Activated CD4-positive, alpha-beta memory T cell treated with anti-CD3 and anti-CD28 coated beads for 36 hours (primary cell): ENCODE data around the gene TMEM212. TPM values are rescaled to one million over a fixed set of nuclear protein-coding genes. Genes with fewer than 3 reads are reported as not detected.

Experiments
- CTCF ChIA-PET: fragments of 350-600 bp; sonication (Branson Sonifier 250); formaldehyde crosslinking; loops from one replicate; lab custom pipeline; 2021; ENCODE audit warnings: antibody characterized with exemption, inconsistent platforms; lab: Charles Lee
- POLR2A ChIA-PET: fragments of 350-600 bp; sonication (Branson Sonifier 250); formaldehyde crosslinking; loops from one replicate; lab custom pipeline; 2021; ENCODE audit warnings: antibody characterized with exemption; lab: Charles Lee
- DNase-seq: peaks from one replicate; pipeline ENCODE4 v3.0.0-alpha.2; 2020
- H3K27ac Mint-ChIP-seq: one replicate; pipeline ENCODE4 v1.8.0; 2021; ENCODE audit warnings: mixed read lengths
- H3K27me3 Mint-ChIP-seq: one replicate; pipeline ENCODE4 v1.8.0; 2021; ENCODE audit warnings: mixed read lengths
- H3K36me3 Mint-ChIP-seq: one replicate; pipeline ENCODE4 v1.8.0; 2021; ENCODE audit warnings: mixed read lengths
- H3K4me1 Mint-ChIP-seq: one replicate; pipeline ENCODE4 v1.8.0; 2021; ENCODE audit warnings: low read depth, mixed read lengths
- H3K4me3 Mint-ChIP-seq: one replicate; pipeline ENCODE4 v1.8.0; 2021; ENCODE audit warnings: mild to moderate bottlenecking, mixed read lengths
- H3K9me3 Mint-ChIP-seq: one replicate; pipeline ENCODE4 v1.8.0; 2021; ENCODE audit warnings: mixed read lengths
- intact Hi-C: fragments of 100-400 bp; cut with micrococcal nuclease; formaldehyde crosslinking; loops from one replicate; pipeline ENCODE4 v1.15.1; 2023
- total RNA-seq, 2 experiments: library from RNA; stranded (reverse); gene quantifications; one replicate each; pipeline ENCODE4 v1.2.3, GENCODE V29; 2021

TMEM212 gene
- total RNA-seq, 2 experiments from 2014 or later: not detected

GRCh38 chr3:171838218-171838720 lies 4.9 kb upstream of the TMEM212 start:
- Mint-ChIP-seq H3K36me3 (no peaks in the 10 kb centered on the region), H3K27ac (no peak overlapping the region), H3K4me1 (no peaks in the 10 kb centered on the region), H3K4me3 (no peak overlapping the region), H3K9me3 (no peaks in the 10 kb centered on the region), H3K27me3 (peaks cover 2% of the 10 kb centered on the region)
- intact Hi-C loops: loop anchor here (10.0 kb wide), 1 partner anchor 133 kb away; no protein-coding TSS in a partner anchor
- DNase-seq: no peak
- ChIA-PET CTCF (interaction anchor here (0.9 kb wide), 1 partner anchor 9 kb away, joined by 3 read pairs; no protein-coding TSS in a partner anchor), POLR2A (no interaction called here)

GRCh38 chr3:171839270-171839669 lies 3.9 kb upstream of the TMEM212 start:
- POLR2A ChIA-PET: no interaction called here
- Mint-ChIP-seq H3K27me3 (peaks cover 2% of the 10 kb centered on the region), H3K4me1 (no peaks in the 10 kb centered on the region), H3K36me3 (no peaks in the 10 kb centered on the region), H3K9me3 (no peaks in the 10 kb centered on the region), H3K27ac (no peak overlapping the region), H3K4me3 (no peak overlapping the region)
- no peak for DNase-seq
- CTCF ChIA-PET: interaction anchor here (0.9 kb wide), 1 partner anchor 10 kb away, joined by 3 read pairs; no protein-coding TSS in a partner anchor
- intact Hi-C loops: loop anchor here (10.0 kb wide), 1 partner anchor 134 kb away; no protein-coding TSS in a partner anchor

DNA sequence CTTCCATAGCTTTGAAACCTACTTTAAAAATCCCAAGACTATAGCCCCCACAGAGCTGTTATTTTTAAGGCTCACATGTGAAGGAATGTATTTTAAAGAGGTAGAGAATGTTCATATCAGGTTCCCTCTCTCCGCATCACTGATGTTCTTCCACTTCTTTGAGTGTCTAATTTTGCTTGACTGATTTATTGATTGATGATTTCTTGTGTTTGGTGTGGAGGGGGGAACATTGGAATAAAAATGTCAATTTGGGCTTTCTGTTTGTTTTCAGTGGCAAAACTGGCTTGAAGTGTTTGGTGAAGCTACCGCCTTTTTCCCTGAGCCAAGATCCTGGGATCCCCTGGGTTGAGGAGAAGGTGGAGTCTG lies 2.7 kb upstream of the TMEM212 start:
- ChIA-PET POLR2A (no interaction called here), CTCF (interaction anchor here (1.3 to 1.5 kb wide), 2 partner anchors 9 to 10 kb away, joined by 3 to 4 read pairs; no protein-coding TSS in a partner anchor)
- no peak for DNase-seq
- no peaks in the 10 kb centered on the region for H3K9me3 Mint-ChIP-seq
- no peak overlapping the region for H3K27ac Mint-ChIP-seq
- no peaks in the 10 kb centered on the region for H3K36me3 Mint-ChIP-seq
- intact Hi-C loops: no loop called here
- no peaks in the 10 kb centered on the region for H3K4me1 Mint-ChIP-seq
- no peak overlapping the region for H3K4me3 Mint-ChIP-seq
- H3K27me3 Mint-ChIP-seq: peaks cover 2% of the 10 kb centered on the region

DNA sequence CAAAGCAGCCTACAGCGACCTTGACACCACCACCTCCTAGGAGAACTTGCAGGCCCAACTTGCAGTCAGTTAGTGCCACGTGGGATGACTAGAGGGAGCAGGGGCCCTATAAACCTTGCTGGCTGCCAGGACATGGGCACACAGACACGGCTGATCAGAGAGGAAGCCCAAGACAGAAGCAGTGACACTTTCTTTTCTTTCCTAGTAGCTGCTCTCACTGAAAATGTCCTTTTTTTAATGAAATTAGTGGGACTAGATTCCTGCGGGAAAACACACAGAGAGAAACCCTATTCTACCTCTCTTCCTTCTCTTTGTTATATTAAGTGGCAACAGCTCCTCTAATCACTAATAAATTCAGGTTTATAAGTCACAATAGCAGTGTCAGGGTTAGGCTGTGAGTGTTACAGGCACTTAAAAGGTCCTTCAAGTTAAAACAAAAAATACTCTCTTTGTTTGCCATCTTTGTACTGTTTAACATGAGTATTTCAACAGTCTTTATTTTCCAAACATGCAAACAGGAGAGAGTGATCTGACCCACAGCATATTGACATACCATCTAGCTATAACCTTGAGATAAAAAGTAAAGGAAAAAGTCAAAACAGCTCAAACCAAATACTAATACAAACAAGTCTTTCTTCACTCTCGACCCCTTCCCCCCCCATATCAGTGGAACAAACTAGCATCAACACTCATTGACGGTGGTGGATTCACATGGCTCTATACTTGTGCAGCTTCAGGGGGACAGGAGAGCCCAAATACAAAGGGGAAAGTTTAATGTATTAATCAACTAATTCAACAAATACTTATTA lies 2.1 kb upstream of the TMEM212 start:
- no peak overlapping the region for H3K27ac Mint-ChIP-seq
- CTCF ChIA-PET: interaction anchor here (0.6 to 1.5 kb wide), 3 partner anchors 9 to 385 kb away, joined by 3 to 4 read pairs (median 3); no protein-coding TSS in a partner anchor
- no peaks in the 10 kb centered on the region for H3K4me1 Mint-ChIP-seq
- POLR2A ChIA-PET: no interaction called here
- intact Hi-C loops: no loop called here
- no peaks in the 10 kb centered on the region for H3K36me3 Mint-ChIP-seq
- no peak for DNase-seq
- no peak overlapping the region for H3K4me3 Mint-ChIP-seq
- H3K9me3 Mint-ChIP-seq: no peaks in the 10 kb centered on the region
- no peaks in the 10 kb centered on the region for H3K27me3 Mint-ChIP-seq

DNA sequence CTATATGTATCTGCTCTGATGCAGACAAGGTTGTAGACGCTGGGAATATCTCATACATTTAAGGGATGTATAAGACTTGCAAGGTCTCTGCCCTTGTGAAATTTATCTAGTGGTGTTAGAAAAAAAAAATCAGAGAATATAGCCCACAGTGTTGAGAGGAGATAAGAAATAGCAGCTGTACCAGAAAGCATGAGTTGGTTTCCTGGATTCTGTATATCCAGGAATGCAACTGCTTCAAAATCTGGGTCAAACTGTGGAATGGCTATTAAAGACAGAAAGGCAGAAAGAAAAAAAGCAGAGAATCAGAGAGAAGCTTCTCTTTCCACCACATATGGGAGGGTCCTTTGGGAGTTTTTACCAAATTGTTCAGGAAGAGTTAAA lies 1.5 kb upstream of the TMEM212 start:
- ChIA-PET POLR2A (no interaction called here), CTCF (no interaction called here)
- intact Hi-C loops: no loop called here
- no peaks in the 10 kb centered on the region for H3K9me3 Mint-ChIP-seq
- no peaks in the 10 kb centered on the region for H3K36me3 Mint-ChIP-seq
- DNase-seq: no peak
- H3K27ac Mint-ChIP-seq: no peak overlapping the region
- no peaks in the 10 kb centered on the region for H3K27me3 Mint-ChIP-seq
- no peak overlapping the region for H3K4me3 Mint-ChIP-seq
- peaks cover 2% of the 10 kb centered on the region for H3K4me1 Mint-ChIP-seq

GRCh38 chr3:171844873-171845272 lies 1.7 kb downstream of the TMEM212 start:
- peaks cover 4% of the 10 kb centered on the region for H3K27me3 Mint-ChIP-seq
- peaks cover 7% of the 10 kb centered on the region for H3K4me1 Mint-ChIP-seq
- no peaks in the 10 kb centered on the region for H3K9me3 Mint-ChIP-seq
- DNase-seq: no peak
- intact Hi-C loops: loop anchor here (5.0 kb wide), 1 partner anchor 497 kb away; no protein-coding TSS in a partner anchor
- H3K4me3 Mint-ChIP-seq: no peak overlapping the region
- ChIA-PET POLR2A (no interaction called here), CTCF (no interaction called here)
- H3K27ac Mint-ChIP-seq: no peak overlapping the region
- H3K36me3 Mint-ChIP-seq: no peaks in the 10 kb centered on the region

DNA sequence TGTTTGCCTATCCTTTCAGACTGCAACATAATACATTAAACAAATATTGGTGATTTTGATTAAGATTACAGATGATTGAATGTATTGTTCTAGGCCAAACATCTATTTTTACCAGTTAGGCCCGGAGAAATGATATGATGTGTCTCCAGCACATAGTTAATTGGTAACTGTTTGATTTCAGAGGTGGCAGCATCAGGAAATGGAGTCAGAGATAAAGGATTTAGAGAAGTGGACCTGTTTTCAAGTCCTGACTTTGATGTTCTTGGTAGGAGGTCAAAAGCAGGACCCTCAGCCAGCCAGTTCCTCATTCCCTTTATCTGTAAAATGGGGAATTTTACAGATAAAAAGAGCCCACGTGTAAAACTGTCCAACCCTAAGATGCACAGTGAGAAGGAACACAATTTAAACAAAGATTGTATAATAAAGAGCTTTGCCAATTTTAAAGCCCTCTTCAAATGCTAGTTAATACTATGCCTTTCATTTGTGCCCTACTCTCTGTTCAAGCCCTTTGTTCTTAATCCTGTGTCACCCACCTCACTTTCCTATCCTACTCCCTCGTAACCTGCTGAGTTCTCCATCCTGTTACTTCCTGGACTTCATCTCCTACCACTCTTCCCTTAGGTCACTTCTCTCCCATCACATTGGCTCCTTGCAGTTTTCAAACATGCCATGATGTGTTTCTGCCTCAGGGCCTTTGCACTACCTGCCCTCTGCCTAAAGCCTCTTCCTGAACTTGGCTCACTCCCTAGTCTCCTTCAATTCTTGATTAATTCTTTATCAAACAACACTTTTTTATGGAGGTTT lies 2.5 kb downstream of the TMEM212 start:
- Mint-ChIP-seq H3K36me3 (no peaks in the 10 kb centered on the region), H3K4me3 (no peak overlapping the region), H3K9me3 (no peaks in the 10 kb centered on the region), H3K27ac (no peak overlapping the region), H3K4me1 (peaks cover 7% of the 10 kb centered on the region), H3K27me3 (peaks cover 4% of the 10 kb centered on the region)
- ChIA-PET POLR2A (no interaction called here), CTCF (no interaction called here)
- DNase-seq: no peak
- intact Hi-C loops: loop anchor here (1.0 to 5.0 kb wide), 4 partner anchors 23 to 497 kb away; no protein-coding TSS in a partner anchor

- no peak for DNase-seq
- H3K4me1 Mint-ChIP-seq: peaks cover 7% of the 10 kb centered on the region
- ChIA-PET CTCF (no interaction called here), POLR2A (no interaction called here)
- H3K27me3 Mint-ChIP-seq: peaks cover 4% of the 10 kb centered on the region
- H3K27ac Mint-ChIP-seq: no peak overlapping the region
- H3K4me3 Mint-ChIP-seq: no peak overlapping the region
- intact Hi-C loops: loop anchor here (1.0 to 5.0 kb wide), 4 partner anchors 24 to 496 kb away; no protein-coding TSS in a partner anchor
- no peaks in the 10 kb centered on the region for H3K36me3 Mint-ChIP-seq
- H3K9me3 Mint-ChIP-seq: no peaks in the 10 kb centered on the region
Observed at GRCh38 chr3:171846597-171846996, 3.4 kb downstream of the TMEM212 start.

DNA sequence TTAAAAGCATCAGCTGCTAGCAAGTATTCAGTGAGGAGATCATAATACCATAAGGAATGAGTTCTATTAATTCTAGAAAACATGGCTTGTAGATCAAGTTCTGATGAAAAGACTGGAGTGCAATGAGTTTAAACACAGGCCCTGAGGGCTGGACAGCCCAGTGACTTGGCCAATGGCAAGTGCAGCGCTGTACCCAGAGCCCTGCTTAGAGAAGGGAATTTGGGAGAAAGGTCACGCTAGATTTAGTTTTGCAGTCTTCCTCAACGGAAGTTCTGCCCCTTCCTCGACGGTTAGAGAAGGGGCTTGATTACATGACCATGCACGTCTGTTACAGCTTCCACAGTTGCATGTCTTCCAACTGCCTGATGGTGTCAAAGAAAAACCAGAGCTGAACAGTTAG lies 4.0 kb downstream of the TMEM212 start:
- no peak overlapping the region for H3K27ac Mint-ChIP-seq

GRCh38 chr3:171847595-171848259 lies 4.6 kb downstream of the TMEM212 start:
- Mint-ChIP-seq H3K36me3 (no peaks in the 10 kb centered on the region), H3K9me3 (no peaks in the 10 kb centered on the region), H3K4me1 (peaks cover 7% of the 10 kb centered on the region), H3K27ac (no peak overlapping the region), H3K27me3 (peaks cover 4% of the 10 kb centered on the region), H3K4me3 (no peak overlapping the region)
- CTCF ChIA-PET: interaction anchor here (0.7 kb wide), 1 partner anchor 25 kb away, joined by 3 read pairs; no protein-coding TSS in a partner anchor
- intact Hi-C loops: loop anchor here (2.0 to 5.0 kb wide), 3 partner anchors 25 to 495 kb away; no protein-coding TSS in a partner anchor
- no peak for DNase-seq
- POLR2A ChIA-PET: no interaction called here

More for the DNA sequence above, 4.0 kb downstream of the TMEM212 start:
- H3K27me3 Mint-ChIP-seq: peaks cover 4% of the 10 kb centered on the region
- ChIA-PET CTCF (no interaction called here), POLR2A (no interaction called here)
- intact Hi-C loops: loop anchor here (2.0 to 5.0 kb wide), 3 partner anchors 24 to 495 kb away; no protein-coding TSS in a partner anchor
- H3K9me3 Mint-ChIP-seq: no peaks in the 10 kb centered on the region
- DNase-seq: no peak
- no peak overlapping the region for H3K4me3 Mint-ChIP-seq
- no peaks in the 10 kb centered on the region for H3K36me3 Mint-ChIP-seq
- H3K4me1 Mint-ChIP-seq: peaks cover 7% of the 10 kb centered on the region

DNA sequence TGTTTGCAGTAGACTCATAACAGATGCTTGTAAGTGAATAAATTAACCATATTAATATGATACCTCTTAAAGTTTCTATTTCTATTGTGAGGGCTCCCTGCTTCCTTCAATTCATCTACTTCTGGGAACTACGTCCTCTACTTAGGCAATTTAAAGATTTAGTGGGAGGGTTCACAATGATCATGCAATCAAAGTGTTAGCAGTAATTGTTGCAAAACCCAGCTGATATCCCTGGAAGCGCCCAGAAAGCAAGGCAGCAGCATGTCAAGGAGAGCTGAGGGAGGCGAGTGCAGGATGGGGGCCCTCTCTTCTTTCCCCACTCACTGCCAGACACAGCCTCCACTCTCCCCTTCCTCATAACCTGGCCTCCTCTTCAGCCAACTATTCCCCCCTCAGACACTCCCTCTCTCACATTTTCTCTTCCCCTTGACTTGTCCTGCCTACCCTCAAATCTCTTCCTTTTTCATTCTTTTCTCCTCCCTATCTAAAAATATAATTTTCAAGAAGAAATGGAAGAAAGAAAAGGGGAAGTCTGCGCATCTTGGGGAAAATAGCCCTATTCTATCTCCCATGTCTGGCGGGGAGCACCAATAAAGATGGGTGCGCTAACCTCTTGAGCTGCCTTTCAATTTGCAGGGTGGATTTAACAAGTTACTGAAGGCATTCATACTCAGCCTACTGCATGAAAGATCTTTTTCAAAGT lies 6.6 kb downstream of the TMEM212 start:
- peaks cover 8% of the 10 kb centered on the region for H3K27me3 Mint-ChIP-seq
- POLR2A ChIA-PET: no interaction called here
- intact Hi-C loops: loop anchor here (5.0 kb wide), 1 partner anchor 493 kb away; no protein-coding TSS in a partner anchor
- H3K4me1 Mint-ChIP-seq: peaks cover 7% of the 10 kb centered on the region
- H3K36me3 Mint-ChIP-seq: peaks cover 3% of the 10 kb centered on the region
- no peak overlapping the region for H3K4me3 Mint-ChIP-seq
- CTCF ChIA-PET: no interaction called here
- no peak for DNase-seq
- H3K27ac Mint-ChIP-seq: no peak overlapping the region
- H3K9me3 Mint-ChIP-seq: peaks cover 13% of the 10 kb centered on the region
